HG02970 (cell line): ENCODE data around the gene CD247.

Experiments used
- ATAC-seq: cut with Tn5 transposase; IDR thresholded peaks from one replicate; pipeline ENCODE4 v1.9.1; 2021; ENCODE audit warnings: mild to moderate bottlenecking, moderate library complexity, moderate number of reproducible peaks; ENCODE audit not compliant: unreplicated experiment, low FRiP score

The CD247 gene

DNA sequence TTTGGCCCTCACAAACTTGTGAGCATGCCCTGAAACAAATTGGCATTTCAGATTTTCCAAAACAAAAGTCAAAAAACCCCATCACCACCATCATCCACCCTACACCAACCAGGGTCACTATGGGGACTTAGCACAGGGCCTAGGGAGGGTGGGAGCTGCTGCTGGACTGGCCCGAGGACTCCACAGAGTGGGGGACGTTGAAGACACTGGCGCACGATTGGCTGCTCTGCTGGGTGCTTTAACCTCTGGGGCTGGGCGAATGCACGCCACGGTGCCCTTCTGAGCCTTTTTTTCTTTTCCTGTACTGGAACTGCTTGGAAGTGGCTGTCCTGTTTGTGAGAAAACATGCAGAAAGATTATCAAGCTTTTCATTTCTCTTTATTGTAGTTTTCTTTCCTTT is 92.8 kb downstream of the CD247 start:
- ATAC-seq, result no peak

DNA sequence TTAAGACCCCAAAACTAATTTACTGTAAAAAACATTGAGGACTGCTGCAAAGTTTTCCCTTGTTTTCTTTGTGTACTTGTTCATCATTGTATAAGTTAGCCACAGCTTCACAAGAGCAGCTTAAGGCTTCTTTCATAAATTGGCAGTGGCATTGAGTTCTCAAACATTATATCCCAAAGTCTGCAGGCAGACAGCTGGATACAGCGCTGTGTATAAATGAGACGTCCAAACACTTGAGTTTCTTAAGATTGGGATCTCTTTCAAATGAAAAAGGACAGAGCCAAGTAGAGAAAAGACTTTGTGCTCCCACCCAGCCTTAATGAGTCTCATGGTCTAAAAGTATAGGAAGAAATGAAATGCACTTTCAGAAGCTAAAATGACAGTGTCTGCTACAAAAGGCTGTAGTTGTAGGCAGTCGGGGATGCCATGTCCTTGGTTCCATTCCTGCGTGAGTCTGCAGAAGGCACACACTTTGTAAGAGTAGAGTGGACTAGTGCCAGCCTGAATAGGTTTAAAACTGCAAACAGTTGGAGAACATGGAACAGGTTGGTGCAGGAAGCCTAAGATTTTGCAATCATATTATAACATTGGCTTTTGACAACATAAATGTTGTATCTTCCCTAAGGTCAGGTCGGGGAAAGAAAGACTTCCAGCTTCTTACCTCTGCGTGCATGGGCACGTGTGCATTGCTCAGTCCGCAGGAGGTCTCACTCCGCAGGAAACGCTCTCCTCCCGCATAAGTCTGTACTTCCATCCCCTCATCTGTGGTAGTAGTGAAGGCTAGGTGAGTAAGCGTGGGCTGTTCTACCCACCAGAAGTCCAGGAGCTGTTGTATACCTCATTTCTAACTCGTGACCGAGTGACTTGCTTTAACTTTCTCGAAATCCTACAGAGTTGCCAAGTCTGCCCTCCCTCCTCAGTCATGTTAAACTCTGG is 94.4 kb downstream of the CD247 start:
- no peak for ATAC-seq

DNA sequence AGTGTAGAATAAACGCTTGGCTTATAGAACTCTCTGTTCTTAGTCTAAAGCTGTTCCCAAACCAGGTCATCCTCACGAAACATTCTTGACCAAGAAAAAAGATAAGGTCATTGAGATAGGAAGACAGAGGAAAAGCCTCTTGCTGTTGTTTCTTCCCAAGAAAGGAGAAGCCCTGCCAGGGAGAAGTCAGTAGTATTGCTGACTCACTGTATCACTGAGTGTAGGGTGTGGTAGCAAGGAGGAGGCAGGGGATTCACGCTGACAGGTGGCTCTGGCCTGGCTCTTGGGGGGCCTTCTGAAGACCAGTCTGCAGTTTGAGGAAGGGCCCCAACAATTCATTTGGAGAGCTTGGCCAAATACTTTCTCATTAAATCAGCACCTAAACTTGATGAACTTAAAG is 97.8 kb downstream of the CD247 start:
- no peak for ATAC-seq

DNA sequence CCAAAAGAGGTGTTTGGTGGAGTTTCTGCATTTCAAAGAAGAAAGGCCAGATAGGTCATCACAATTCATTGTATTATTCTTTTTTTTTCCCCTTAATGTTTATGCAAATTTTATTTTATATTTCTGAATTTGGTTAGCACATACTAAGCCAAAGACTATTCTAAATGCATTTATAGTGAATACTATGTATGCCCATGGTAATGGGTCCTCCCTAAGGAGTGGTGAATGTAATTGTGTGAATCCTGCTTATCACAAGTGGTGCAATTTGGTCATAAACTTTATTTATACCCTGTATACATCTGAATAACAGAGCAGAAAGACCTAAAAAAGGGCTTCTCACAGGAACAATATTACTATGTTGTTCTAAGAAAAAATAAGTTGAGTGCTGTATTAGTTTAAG is 99.1 kb downstream of the CD247 start:
- no peak for ATAC-seq

DNA sequence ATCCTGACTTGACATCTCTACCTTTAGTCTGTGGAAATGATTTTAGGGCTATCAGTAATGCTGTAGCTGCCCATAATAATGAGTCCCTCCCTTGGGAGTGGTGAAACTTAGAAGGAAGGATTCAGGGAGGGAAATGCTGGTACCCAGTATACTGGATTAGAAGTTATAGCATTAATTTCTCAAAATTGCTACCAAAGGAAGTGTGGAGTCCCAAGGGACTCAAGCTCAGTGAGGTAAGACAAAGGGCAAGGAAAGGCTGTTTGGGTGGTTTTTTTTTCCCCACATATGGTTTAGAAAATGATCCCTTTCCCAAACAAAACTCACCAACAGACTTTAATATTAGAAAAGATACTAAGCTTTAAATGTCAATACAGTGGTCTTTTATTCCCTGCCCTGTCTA is 99.9 kb downstream of the CD247 start:
- ATAC-seq, result no peak

DNA sequence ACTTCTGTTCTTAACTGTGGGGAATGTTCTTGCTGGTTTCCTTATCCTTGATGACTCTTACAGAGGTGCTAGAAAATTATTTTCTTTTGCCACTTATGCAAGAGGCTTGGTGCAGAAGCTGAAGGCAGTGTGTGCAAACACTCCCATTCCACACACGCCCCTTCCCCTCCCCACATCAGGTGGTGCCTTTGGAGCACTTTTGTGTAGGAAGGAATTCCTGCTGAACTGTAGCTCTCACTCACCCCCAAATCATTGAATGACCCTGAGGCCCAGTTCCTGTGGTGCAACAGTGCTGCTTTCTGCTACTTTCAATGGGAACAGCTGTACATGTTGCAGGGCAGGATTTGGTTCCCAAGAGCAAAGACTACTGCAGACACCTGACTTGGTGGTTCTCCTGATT is 101.8 kb downstream of the CD247 start:
- no peak for ATAC-seq

DNA sequence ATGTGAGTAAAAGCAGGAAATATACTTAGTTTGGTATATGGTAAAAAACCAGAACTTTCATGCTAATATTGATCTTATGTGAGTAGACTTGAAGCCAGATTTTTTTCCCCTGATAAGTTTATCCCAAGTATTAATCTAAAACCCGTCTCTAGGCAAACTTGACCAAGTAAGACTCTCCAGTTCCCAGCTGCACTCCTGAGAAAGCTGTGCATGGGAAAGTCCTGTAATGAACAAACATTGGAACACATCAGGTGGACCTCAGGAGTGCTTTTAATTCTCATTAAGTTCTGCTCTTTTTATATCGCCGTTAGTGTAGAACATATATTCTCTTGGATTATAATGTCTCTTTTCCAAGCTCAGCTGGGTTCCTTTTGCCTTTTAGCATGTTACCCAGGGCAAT is 105.0 kb downstream of the CD247 start:
- ATAC-seq, result no peak

DNA sequence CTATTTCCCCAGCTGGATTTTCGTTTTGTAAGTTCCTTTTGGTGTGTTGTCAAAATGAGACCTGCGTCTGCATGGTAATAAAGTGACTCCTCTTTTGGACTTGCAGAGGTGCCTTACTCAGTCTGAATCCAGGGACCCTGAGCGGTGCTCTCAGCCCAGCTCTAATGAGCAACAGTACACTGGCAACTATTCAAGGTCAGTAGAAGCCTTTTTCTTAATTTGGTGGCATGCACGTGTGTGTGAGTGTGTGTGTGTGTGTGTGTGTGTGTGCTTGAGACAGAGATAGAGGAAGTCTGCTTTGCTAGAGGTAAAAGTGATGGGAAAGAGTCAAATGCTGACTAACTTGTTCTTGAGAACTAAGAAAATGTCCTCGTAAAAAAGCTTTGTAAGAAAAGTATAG is 105.4 kb downstream of the CD247 start:
- ATAC-seq, result no peak

DNA sequence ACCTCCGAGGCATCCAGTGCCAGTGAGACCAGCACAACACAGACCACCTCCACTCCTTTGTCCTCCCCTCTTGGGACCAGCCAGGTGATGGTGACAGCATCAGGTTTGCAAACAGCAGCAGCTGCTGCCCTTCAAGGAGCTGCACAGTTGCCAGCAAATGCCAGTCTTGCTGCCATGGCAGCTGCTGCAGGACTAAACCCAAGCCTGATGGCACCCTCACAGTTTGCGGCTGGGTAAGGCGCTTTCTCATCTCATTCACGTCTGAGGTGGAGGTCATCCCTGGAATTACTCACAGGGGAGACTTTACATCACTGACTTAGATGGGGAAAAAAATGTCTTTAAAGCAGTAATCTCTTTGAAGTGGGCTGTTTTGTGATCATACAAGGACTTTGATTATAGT is 106.3 kb downstream of the CD247 start:
- ATAC-seq, result no peak

DNA sequence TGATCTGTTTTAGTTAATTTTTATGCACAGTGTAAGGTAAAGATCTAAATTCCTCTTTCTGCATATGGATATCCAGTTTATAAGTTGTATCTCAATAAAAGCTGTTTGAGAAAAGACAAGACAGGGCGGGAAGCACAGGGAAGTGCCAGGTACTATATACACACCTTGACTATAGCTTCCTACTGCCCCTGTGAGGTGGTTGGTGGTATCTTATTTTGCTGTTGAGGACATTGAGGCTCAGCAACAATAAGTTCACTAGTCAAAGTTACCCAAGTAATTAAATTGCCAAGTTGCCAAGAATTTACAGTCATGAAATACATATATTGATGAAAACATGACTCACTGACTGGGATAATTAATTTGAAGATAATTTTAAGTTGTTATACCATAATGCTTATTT is 109.1 kb downstream of the CD247 start:
- ATAC-seq, result no peak

DNA sequence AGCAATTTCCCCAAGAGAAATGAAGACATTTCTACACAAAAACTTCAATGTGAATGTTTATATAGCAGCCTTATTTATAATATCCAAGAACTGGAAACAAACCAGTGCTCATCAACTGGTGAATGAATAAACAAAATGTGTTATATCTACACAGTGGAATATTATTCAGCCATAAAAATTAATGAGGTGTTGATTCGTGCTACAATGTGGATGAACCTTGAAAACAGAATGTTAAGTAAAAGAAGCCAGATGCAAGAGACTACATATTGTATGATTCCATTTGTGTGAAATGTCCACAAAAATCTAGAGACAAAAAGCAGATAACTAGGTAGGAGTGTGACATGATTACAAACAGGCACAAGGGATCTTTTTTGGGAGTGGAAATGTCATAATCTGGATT is 110.0 kb downstream of the CD247 start:
- ATAC-seq, result no peak

DNA sequence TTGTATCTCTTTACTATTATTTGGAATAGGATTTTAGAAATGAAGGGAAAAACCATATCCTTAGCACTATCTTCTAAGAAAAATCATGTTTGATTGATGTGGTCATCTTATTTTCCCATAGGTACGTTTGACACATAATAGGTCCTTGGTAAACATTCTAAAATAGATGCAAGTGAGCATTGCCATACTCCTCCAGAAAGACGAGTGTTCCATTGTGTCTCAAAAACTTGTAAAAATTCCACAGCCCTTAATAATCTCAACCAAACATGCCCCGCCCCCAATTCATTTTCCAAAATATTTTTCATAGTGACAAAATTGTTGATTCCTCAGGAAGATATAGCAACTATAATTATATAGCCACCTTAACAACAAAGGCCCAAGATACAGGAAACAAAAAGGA is 113.4 kb downstream of the CD247 start:
- no peak for ATAC-seq

DNA sequence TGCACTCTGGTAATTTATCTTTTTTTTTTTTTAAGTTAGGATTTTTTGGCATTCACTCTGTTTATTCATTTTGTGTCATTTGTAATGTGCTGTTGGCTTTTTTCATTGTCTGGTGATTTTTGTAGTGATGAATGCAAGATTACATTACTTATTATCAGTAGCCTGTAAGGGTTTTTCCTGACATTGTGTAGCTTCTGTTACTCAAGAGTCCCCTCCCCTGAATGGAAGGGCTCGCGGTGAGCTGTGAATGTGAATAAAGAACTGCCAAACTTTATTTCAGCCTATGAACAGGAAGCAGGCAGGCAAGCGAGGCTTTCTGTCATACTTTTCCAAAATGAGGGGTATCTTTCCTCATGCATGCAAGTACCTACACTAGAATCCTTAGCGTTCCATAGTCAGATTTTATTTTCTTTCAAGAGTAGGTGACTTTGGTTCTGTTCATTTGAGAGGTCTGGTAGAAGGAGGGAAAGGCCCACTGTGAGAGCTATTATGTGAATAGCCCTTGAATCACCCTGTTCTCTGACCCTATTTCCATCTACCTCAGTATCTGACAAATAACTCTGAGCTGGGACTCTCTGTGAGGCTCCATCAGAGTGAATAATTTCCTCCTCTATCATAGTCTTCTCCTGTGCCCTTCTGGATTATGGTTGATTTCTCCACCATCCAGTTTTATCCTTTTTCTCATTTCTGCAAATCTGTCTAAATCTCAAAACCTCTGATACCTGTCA is 114.0 kb downstream of the CD247 start:
- ATAC-seq, result no peak

DNA sequence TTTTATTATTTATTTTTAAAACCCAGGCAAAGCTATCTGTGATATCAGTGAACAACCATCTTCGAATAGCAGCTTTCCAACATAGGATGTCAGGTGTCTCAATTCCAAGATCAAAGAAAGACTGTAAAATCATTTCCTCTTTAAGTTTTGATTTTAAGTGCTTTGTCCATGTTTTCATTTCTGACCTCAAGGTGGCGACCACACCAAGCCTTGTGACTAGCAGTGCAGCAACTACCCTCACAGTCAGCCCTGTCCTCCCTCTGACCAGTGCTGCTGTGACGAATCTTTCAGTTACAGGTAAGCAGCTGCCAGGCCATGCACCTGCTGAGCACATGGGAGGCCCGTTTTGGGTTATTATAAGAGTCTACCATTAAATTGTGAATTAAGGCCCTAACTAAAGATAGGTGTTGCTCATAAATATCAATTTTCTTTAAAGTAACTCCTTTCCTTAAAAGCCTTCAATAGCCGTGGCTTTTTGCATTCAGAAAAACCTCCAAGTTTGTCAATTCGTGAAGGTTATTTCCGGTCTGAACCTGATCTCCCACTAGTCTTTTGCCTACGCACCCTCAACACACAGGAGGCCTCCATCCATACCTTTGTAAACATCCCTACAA is 117.0 kb downstream of the CD247 start:
- ATAC-seq, result no peak

DNA sequence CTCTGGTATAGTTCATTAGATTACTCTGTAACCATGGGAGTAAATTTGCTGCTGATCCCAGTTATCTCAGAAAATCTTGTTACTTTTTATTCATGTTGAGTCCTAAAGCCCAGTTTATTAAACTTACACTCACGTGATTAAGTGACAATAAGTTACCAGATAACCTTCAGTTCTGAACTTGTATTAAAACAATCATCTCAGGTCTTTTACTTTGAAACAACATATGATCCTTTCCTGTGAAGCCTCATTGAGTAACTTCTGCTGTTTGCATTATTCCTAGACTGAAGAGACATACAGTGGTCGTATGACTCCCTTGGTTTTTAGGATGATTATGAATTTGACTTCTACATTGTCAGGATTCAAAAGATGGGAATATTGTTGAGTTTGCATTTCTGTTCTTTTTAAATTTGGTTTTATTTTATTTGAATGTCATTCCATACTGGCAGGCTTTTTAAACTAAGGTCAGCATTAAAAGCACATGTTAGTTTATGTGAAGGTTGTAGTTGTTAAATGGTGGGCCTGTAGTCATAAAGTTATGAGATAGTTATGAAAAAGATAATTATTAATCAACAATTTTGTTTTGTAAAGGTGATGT is 117.9 kb downstream of the CD247 start:
- ATAC-seq, result no peak

DNA sequence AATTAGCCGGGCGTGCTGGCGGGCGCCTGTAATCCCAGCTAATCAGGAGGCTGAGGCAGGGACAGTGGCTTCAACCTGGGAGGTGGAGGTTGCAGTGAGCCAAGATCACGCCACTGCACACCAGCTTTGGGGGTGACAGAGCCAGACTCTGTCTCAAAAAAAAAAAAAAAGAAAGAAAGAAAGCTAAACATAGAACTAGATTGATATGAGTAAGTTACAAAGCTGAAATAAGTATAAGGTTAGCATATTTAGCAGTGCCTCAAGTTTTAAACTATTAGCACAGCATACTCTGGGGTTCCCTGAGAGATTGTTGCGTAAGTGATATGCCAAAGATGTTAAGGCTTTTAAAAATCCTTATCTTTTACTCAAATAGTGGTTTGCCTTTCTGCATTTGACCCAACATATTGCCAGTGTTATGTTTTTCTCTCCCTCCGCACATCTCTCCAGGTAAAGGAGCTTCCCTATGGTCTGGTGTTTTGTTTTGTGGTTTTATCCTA is 126.1 kb downstream of the CD247 start:
- no peak for ATAC-seq

DNA sequence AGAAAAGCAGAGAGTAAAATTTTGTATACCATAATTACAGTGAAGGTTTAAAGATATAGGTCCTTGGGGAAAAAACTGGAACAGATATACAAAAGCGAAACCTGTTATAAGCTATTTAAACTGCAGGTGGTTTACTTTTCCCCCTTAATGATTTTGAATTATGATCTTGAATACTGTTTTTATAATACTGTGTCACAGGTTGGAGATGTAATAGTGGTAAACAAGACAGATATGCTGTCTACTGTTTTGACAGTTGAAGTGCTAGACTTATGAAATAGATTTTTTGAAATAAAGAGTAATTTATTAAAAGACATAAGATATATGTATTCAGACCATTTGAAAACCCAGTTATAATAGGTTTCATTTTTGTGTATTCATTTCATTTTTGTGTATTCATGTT is 129.4 kb downstream of the CD247 start:
- no peak for ATAC-seq

DNA sequence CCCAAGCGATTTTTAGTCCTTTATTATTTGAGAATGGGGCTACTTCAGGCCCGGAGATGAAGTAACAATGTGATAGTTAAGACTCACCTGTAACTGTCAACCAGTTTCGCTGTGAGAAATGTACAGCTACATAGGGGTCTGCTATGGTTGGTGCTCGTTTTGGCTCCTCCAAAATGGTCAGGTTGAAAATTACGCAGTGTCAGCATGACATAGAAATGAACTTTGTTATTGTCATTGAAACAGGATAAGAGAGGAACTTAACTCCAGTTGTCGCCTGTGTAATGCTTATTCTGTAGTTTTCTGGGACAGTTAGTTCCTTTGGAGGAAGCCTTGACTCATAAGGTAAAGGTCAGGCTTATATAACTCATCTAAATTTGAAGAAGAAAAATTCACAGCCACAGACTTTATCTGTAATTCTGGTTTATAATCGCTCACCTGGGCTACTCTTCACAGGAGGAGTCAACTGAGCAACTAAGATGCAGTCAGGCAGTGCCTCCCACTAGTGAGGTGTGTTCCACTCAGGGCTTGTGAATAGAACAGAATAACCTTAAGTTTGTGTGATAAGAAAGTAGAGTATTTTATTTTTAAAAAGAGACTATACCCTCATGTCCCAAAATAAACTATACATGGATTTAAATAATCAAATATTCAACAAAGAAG is 130.9 kb downstream of the CD247 start:
- ATAC-seq, result no peak
